Central memory CD8-positive, alpha-beta T cell (primary cell): ENCODE results near the gene C11orf98.
"Not testable (repeated sequence)": the region's sequence is repeated elsewhere in the genome, so short reads cannot be mapped to it uniquely, and the experiment has no call there.

Experiments used
- ATAC-seq: fragments of 150-1000 bp; cut with Tn5 transposase; replicated peaks from 2 replicates; pipeline ENCODE4 v1.10.0; 2022; ENCODE audit warnings: mild to moderate bottlenecking, moderate FRiP score, moderate number of reproducible peaks; ENCODE audit not compliant: poor library complexity, severe bottlenecking; ENCODE audit errors: extremely low read depth
- DNase-seq, 2 donors: peaks; one replicate each; pipeline ENCODE4 v3.0.0; 2021; ENCODE audit warnings: low spot score in 2 of 2
- H3K27ac Mint-ChIP-seq: one replicate; pipeline ENCODE4 v1.8.0; 2022; ENCODE audit warnings: low read depth, mild to moderate bottlenecking, moderate library complexity, mixed read lengths
- H3K27me3 Mint-ChIP-seq: one replicate; pipeline ENCODE4 v1.8.0; 2022; ENCODE audit warnings: mixed read lengths
- H3K36me3 Mint-ChIP-seq: one replicate; pipeline ENCODE4 v1.8.0; 2022; ENCODE audit warnings: mild to moderate bottlenecking, moderate library complexity, mixed read lengths; ENCODE audit not compliant: insufficient read depth
- H3K4me1 Mint-ChIP-seq: one replicate; pipeline ENCODE4 v1.8.0; 2022; ENCODE audit warnings: mixed read lengths
- H3K4me3 Mint-ChIP-seq: one replicate; pipeline ENCODE4 v1.8.0; 2022; ENCODE audit warnings: mild to moderate bottlenecking, moderate library complexity, mixed read lengths
- H3K9me3 Mint-ChIP-seq: one replicate; pipeline ENCODE4 v1.8.0; 2022; ENCODE audit warnings: mixed read lengths

C11orf98 gene

DNA sequence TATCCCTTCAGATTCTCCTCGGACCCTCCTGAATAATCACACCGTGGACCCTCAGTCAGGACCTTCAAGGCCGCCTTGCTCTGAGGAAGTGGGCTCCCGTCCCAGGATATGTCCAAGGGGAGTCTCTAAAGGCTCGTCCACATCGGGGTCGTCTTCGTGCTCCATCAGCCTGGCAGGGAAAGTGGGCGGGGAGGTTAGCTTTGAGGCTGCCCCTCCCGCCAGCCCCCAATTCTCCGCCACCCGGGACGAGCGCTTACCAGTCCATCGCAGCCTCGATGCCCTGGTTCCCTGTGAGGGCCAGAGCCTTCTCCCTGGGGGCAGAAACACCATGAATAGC, 13.4 kb upstream of the C11orf98 start:
- no peaks in the 10 kb centered on the region for H3K9me3 Mint-ChIP-seq
- peaks cover 34% of the 10 kb centered on the region for H3K4me1 Mint-ChIP-seq
- peak overlapping the region; percentile 92 for H3K4me3 Mint-ChIP-seq
- no peak for ATAC-seq
- H3K27me3 Mint-ChIP-seq, result no peaks in the 10 kb centered on the region
- DNase-seq, result no peak
- H3K36me3 Mint-ChIP-seq, result peaks cover 26% of the 10 kb centered on the region
- H3K27ac Mint-ChIP-seq, result peak overlapping the region; percentile 89

DNA sequence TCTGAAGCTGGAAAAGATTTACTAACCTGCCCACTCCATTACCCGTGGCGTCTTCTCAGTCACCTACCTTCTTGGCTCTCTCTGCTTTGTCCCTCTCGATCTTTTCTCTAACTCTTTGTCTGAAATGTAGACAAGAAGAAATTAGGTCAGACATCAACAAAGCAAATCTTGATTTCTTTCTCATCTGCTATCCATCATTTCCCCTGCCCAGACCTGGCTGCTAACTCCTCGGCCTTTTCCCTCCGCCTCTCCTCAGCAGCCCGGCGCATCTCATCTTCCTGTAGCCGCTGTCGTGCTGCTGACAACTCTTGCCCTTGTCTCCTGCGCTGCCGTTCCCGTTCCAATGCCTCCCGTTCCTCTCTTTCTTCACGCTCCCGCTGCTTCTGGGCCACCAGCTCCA, 12.7 kb upstream of the C11orf98 start:
- DNase-seq (no peak), ATAC-seq (no peak)
- H3K4me1 Mint-ChIP-seq, result peaks cover 34% of the 10 kb centered on the region
- peak overlapping the region; percentile 89 for H3K27ac Mint-ChIP-seq
- peaks cover 28% of the 10 kb centered on the region for H3K36me3 Mint-ChIP-seq
- peak overlapping the region; percentile 92 for H3K4me3 Mint-ChIP-seq
- no peaks in the 10 kb centered on the region for H3K9me3 Mint-ChIP-seq
- no peaks in the 10 kb centered on the region for H3K27me3 Mint-ChIP-seq

DNA sequence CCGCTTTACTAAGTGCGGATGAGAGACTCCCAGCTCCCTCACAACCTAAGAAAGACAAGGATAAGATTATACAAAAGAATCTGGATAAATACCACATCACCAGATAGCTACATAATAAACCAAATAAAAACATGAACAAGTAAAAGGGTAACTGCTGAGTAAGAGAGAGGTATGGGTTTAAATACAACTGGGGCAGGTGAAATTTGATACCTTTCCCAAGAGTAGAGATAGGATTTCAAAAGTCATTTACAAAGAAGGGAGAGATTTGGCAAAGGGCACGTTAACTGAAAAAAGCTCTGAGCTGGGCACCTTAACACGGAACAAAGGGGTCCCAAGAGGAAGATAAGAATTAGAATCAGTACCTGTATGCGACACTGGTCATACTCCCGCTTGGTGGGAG, 12.1 kb upstream of the C11orf98 start:
- no peaks in the 10 kb centered on the region for H3K27me3 Mint-ChIP-seq
- ATAC-seq (no peak), DNase-seq (no peak)
- H3K4me1 Mint-ChIP-seq, result peaks cover 34% of the 10 kb centered on the region
- H3K4me3 Mint-ChIP-seq, result peak overlapping the region; percentile 92
- peak overlapping the region; percentile 16 for H3K27ac Mint-ChIP-seq
- peaks cover 31% of the 10 kb centered on the region for H3K36me3 Mint-ChIP-seq
- no peaks in the 10 kb centered on the region for H3K9me3 Mint-ChIP-seq

- peak overlapping the region; percentile 16 for H3K27ac Mint-ChIP-seq
- H3K4me1 Mint-ChIP-seq, result peaks cover 35% of the 10 kb centered on the region
- peak overlapping the region; percentile 92 for H3K4me3 Mint-ChIP-seq
Measured at GRCh38 chr11:62676698-62677097, 11.7 kb upstream of the C11orf98 start.

GRCh38 chr11:62675415-62675814, 10.4 kb upstream of the C11orf98 start:
- not testable (repeated sequence) for H3K4me3 Mint-ChIP-seq, H3K27ac Mint-ChIP-seq, ATAC-seq, DNase-seq, H3K9me3 Mint-ChIP-seq, H3K27me3 Mint-ChIP-seq
- Mint-ChIP-seq H3K4me1 (peaks cover 47% of the 10 kb centered on the region), H3K36me3 (peaks cover 34% of the 10 kb centered on the region)

More at GRCh38 chr11:62676698-62677097, 11.7 kb upstream of the C11orf98 start:
- Mint-ChIP-seq H3K36me3 (peaks cover 33% of the 10 kb centered on the region), H3K9me3 (no peaks in the 10 kb centered on the region), H3K27me3 (no peaks in the 10 kb centered on the region)
- ATAC-seq (no peak), DNase-seq (no peak)

GRCh38 chr11:62673196-62673525, 8.2 kb upstream of the C11orf98 start:
- Mint-ChIP-seq H3K27ac (no peak overlapping the region), H3K27me3 (no peaks in the 10 kb centered on the region), H3K4me1 (peaks cover 38% of the 10 kb centered on the region), H3K9me3 (no peaks in the 10 kb centered on the region), H3K4me3 (no peak overlapping the region), H3K36me3 (peaks cover 29% of the 10 kb centered on the region)
- ATAC-seq (no peak), DNase-seq (no peak)

DNA sequence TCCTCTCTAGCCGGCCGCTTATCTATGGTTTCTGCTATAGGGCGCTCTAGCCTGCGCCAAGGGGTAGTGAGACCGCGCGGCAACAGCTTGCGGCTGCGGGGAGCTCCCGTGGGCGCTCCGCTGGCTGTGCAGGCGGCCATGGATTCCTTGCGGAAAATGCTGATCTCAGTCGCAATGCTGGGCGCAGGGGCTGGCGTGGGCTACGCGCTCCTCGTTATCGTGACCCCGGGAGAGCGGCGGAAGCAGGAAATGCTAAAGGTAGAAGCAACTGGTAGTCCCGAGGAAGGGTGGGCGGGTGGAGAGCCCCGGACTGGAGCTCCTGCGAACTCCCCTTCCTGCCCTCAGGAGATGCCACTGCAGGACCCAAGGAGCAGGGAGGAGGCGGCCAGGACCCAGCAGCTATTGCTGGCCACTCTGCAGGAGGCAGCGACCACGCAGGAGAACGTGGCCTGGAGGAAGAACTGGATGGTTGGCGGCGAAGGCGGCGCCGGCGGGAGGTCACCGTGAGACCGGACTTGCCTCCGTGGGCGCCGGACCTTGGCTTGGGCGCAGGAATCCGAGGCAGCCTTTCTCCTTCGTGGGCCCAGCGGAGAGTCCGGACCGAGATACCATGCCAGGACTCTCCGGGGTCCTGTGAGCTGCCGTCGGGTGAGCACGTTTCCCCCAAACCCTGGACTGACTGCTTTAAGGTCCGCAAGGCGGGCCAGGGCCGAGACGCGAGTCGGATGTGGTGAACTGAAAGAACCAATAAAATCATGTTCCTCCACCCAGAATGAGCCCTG, 6.8 kb upstream of the C11orf98 start, which contains the start of the genes LBHD1 and UQCC3:
Gene LBHD1 (minus strand): TSS at position 660 of the 782 bp plus-strand sequence. CDS start 2,236 bp downstream, outside the sequence.
Gene UQCC3 (plus strand): TSS at position 66 of the 782 bp plus-strand sequence. CDS start 73 bp downstream, at position 139.
- peak; percentile 88 for ATAC-seq
- peaks cover 31% of the 10 kb centered on the region for H3K36me3 Mint-ChIP-seq
- H3K4me3 Mint-ChIP-seq, result peak within 1 kb of the TSS; percentile 98
- DNase-seq, result peak; percentile 44 to 56
- peaks cover 33% of the 10 kb centered on the region for H3K4me1 Mint-ChIP-seq
- no peaks in the 10 kb centered on the region for H3K27me3 Mint-ChIP-seq
- H3K27ac Mint-ChIP-seq, result peak within 1 kb of the TSS; percentile 94
- H3K9me3 Mint-ChIP-seq, result no peaks in the 10 kb centered on the region

DNA sequence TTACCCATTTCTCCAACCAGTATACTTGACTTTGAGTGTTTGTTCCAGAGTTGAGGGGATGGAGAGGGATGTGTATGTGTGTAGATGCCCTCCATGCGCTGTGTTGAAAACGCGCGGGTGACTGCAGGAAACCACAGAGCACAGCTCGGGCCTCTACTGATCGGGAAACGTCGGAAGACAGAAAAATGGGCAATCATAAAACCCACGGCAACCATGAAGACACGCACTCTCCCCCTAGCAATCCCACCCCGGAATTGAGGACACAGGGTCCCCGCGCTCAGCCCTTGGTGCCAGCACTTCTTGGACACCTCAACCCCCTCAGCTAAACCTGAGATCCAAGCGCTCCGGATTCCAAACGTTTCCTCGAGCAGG, 6.2 kb upstream of the C11orf98 start:
- Mint-ChIP-seq H3K27ac (peak overlapping the region; percentile 94), H3K36me3 (peaks cover 34% of the 10 kb centered on the region), H3K4me3 (peak overlapping the region; percentile 98), H3K9me3 (no peaks in the 10 kb centered on the region), H3K4me1 (peaks cover 33% of the 10 kb centered on the region), H3K27me3 (no peaks in the 10 kb centered on the region)
- DNase-seq (no peak), ATAC-seq (peak; percentile 37)

DNA sequence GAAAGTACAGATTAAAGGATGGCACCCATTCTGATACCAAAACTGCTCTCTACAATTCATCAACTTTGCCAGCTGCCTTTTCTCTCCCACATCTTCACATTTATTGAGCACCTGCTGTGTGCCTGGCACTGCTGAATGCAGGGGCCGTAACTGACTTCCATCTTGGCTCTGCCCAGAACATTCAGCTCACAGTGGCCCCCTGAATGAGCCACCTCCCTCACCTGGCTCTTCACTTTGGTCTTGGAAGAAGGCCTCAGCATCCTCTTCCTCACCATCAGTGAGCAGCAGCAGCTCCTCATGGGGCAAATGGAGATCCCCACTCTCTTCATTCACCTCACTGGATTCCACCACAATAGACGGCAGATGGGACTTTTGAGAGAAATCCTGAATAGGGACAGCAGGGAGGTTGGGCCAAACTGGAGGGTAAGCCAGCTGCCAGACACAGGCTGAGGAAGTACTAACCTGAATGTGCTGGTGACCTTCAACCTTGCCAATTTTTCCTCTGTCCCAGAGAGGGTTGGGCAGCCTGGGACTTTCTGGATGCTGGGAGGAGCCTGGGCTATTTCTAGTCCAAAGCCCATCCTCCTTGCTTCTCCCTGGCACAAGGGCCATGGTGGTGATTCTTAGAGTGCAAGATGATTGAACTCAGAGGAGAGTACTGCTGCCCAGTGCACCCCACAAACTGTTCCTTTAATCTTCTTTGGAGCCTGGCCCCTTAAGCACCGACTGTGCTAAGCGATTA, 4.6 kb upstream of the C11orf98 start:
- H3K4me3 Mint-ChIP-seq, result no peak overlapping the region
- H3K4me1 Mint-ChIP-seq, result peaks cover 34% of the 10 kb centered on the region

DNA sequence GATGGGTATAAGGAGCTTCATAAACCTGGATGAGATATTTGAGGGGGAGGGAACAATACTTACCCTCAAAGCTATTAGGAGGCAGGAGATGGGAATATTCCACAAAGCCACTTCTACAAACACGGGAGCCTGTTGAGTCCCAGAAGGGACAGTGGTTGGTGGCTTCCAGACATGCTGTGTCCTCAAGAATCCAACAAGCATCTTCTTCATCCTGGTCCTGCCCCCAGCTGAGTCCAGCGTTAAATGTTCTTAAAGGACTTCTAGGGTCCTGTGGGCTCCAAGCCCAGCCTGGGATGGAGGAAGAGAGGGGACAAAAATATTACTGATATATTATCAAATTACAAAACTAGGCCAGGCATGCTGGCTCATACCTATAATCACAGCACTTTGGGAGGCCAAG, 2.5 kb upstream of the C11orf98 start:
- Mint-ChIP-seq H3K27me3 (no peaks in the 10 kb centered on the region), H3K9me3 (no peaks in the 10 kb centered on the region), H3K27ac (no peak overlapping the region), H3K4me1 (peaks cover 42% of the 10 kb centered on the region), H3K36me3 (peaks cover 36% of the 10 kb centered on the region), H3K4me3 (no peak overlapping the region)
- DNase-seq (no peak), ATAC-seq (no peak)

More for the DNA sequence above, 4.6 kb upstream of the C11orf98 start:
- no peak for ATAC-seq
- H3K9me3 Mint-ChIP-seq, result no peaks in the 10 kb centered on the region
- no peaks in the 10 kb centered on the region for H3K27me3 Mint-ChIP-seq
- H3K36me3 Mint-ChIP-seq, result peaks cover 34% of the 10 kb centered on the region
- no peak for DNase-seq
- peak overlapping the region; percentile 10 for H3K27ac Mint-ChIP-seq

- H3K9me3 Mint-ChIP-seq, result no peaks in the 10 kb centered on the region
- peaks cover 29% of the 10 kb centered on the region for H3K36me3 Mint-ChIP-seq
- H3K4me1 Mint-ChIP-seq, result peaks cover 39% of the 10 kb centered on the region
- peak overlapping the region; percentile 94 for H3K4me3 Mint-ChIP-seq
- H3K27me3 Mint-ChIP-seq, result no peaks in the 10 kb centered on the region
- H3K27ac Mint-ChIP-seq, result peak overlapping the region; percentile 95
- no peak for DNase-seq
- ATAC-seq, result no peak
Measured at GRCh38 chr11:62666259-62666926, 1.4 kb upstream of the C11orf98 start.

DNA sequence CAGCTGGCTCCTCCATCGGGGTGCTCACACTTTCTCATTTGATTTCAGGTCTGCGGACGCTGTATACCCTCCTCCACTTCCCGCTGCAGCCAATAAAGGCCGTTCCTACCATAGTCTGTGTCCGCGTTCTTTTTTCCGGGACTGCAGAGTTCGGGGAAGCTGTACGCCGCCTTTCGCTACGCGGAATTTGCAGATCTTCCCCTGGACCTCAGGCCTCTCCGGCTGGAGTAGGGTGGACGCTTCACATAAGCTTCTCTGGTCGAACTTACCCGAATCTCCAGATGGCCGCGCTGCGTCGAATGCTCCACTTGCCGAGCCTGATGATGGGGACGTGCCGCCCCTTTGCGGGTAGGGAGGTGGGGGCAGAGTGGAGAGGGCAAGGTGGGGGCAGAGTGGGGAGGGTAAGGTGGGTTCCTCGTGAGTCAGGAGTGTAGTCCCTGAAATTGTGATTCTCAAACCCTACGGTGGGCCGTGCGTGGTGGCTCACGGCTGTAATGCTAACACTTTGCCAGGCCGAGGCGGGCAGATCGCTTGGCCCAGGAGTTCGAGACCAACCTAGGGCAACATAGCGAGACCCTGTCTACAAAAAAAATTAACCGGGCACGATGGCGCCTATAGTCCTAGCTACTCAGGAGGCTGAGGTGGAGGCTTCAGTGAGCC, 719 bp upstream of the C11orf98 start:
- Mint-ChIP-seq H3K4me1 (peaks cover 33% of the 10 kb centered on the region), H3K36me3 (peaks cover 27% of the 10 kb centered on the region), H3K27me3 (no peaks in the 10 kb centered on the region), H3K4me3 (peak overlapping the region; percentile 94), H3K9me3 (no peaks in the 10 kb centered on the region), H3K27ac (peak overlapping the region; percentile 95)
- ATAC-seq (peak; percentile 44), DNase-seq (peak in 1 of 2 donors; percentile 39)
